HCT116 (cell line): ENCODE measurements around the gene TTC33. TPM values are rescaled to one million over a fixed set of nuclear protein-coding genes. Genes with fewer than 3 reads are reported as not detected.

Source experiments
- ATAC-seq: fragments of 200-7000 bp; cut with Tn5 transposase; 2 replicates; pipeline ENCODE4 v1.9.1; 2020; ENCODE audit warnings: mild to moderate bottlenecking, moderate library complexity
- BruUV-seq: library from RNA; stranded (reverse); fragments of 400-500 nt; replicated peaks from 2 replicates; lab custom pipeline; 2021; lab: Mats Ljungman, UMichigan
- CTCF ChIA-PET: fragments of 300-600 bp; sonication (Branson Sonifier 250); formaldehyde crosslinking; loops from one replicate; lab custom pipeline; 2021; ENCODE audit warnings: antibody characterized with exemption; lab: Charles Lee
- POLR2A ChIA-PET: fragments of 300-600, 350-600 bp; sonication (Branson Sonifier 250); formaldehyde crosslinking; loops from one replicate; lab custom pipeline; 2021; ENCODE audit warnings: antibody characterized with exemption; lab: Charles Lee
- RAD21 ChIA-PET, 2 experiments: fragments of 300-600 bp; sonication (Branson Sonifier 250); formaldehyde crosslinking; loops; one replicate each; lab custom pipeline; 2023; ENCODE audit warnings: low total read pairs in 2 of 2; ENCODE audit not compliant: uncharacterized antibody in 2 of 2, unreplicated experiment in 2 of 2, low non-redundant PET in 1 of 2; lab: Charles Lee
- DNase-seq: peaks from one replicate; pipeline ENCODE4 v3.0.0-alpha.2; 2010; ENCODE audit warnings: low read depth, low spot score
- H2AFZ ChIP-seq: fragments of 200-600 bp; shearing (Covaris generic), sonication (generic); 2 replicates; pipeline ENCODE4 v1.6.1; 2017; ENCODE audit warnings: low read depth, mixed run types, mixed read lengths, antibody characterized with exemption, low read length; ENCODE audit not compliant: poor library complexity, severe bottlenecking
- H3K27ac ChIP-seq: 2 replicates; pipeline ENCODE4 v1.5.1; 2012; ENCODE audit warnings: low read depth, low read length
- H3K27me3 ChIP-seq: fragments of 200-600 bp; sonication (generic); 2 replicates; pipeline ENCODE4 v1.6.1; 2016; ENCODE audit warnings: mixed run types, low read length, mixed read lengths; ENCODE audit not compliant: insufficient read depth
- H3K36me3 ChIP-seq, 2 experiments: fragments of 200-500 bp in 1 of 2; fragments of 200-600 bp in 1 of 2; sonication (Bioruptor generic) in 1 of 2; sonication (generic) in 1 of 2; 2 replicates each; pipeline versions ENCODE4 v1.5.1 to v1.6.1; 2014 to 2016; ENCODE audit warnings: low read length in 2 of 2, inconsistent platforms in 1 of 2, mixed read lengths in 1 of 2, mixed run types in 1 of 2; ENCODE audit not compliant: insufficient read depth in 2 of 2, control insufficient read depth in 1 of 2
- H3K4me1 ChIP-seq, 2 experiments: fragments of 200-600 bp in 1 of 2; sonication (generic) in 1 of 2; 2 replicates each; pipeline versions ENCODE4 v1.5.1 to v1.6.1; 2012 to 2017; ENCODE audit warnings: low read length in 2 of 2, inconsistent platforms in 1 of 2, mild to moderate bottlenecking in 1 of 2, mixed read lengths in 1 of 2, mixed run types in 1 of 2, moderate library complexity in 1 of 2; ENCODE audit not compliant: insufficient read depth in 2 of 2, control insufficient read depth in 1 of 2
- H3K4me2 ChIP-seq: fragments of 200-600 bp; sonication (generic); 2 replicates; pipeline ENCODE4 v1.6.1; 2017; ENCODE audit warnings: mixed run types, low read length, mixed read lengths
- H3K4me3 ChIP-seq, 2 experiments: fragments of 200-600 bp in 1 of 2; sonication (generic) in 1 of 2; replicated peaks in 1 of 2; 2 replicates each; pipeline ENCODE4 v1.5.1; 2011 to 2016; ENCODE audit warnings: low read length in 2 of 2, control low read depth in 1 of 2, low read depth in 1 of 2, mild to moderate bottlenecking in 1 of 2, mixed read lengths in 1 of 2, mixed run types in 1 of 2
- H3K79me2 ChIP-seq: fragments of 200-600 bp; sonication (generic); 2 replicates; pipeline ENCODE4 v1.6.1; 2017; ENCODE audit warnings: mild to moderate bottlenecking, mixed run types, low read length, moderate library complexity, mixed read lengths; ENCODE audit not compliant: insufficient read depth
- H3K9ac ChIP-seq: fragments of 200-600 bp; sonication (generic); 2 replicates; pipeline ENCODE4 v1.6.1; 2016; ENCODE audit warnings: low read length, mixed read lengths
- H3K9me2 ChIP-seq: fragments of 200-600 bp; sonication (generic), shearing (Covaris generic); 2 replicates; pipeline ENCODE4 v1.6.1; 2017; ENCODE audit warnings: mixed run types, mild to moderate bottlenecking, moderate library complexity; ENCODE audit not compliant: insufficient read depth
- H3K9me3 ChIP-seq, 2 experiments: fragments of 200-500 bp in 1 of 2; fragments of 200-600 bp in 1 of 2; sonication (Bioruptor generic) in 1 of 2; sonication (generic) in 1 of 2; 2 replicates each; pipeline ENCODE4 v1.6.1; 2014 to 2017; ENCODE audit warnings: low read length in 2 of 2, mixed read lengths in 2 of 2, inconsistent platforms in 1 of 2, low read depth in 1 of 2, mild to moderate bottlenecking in 1 of 2, mixed run types in 1 of 2, moderate library complexity in 1 of 2; ENCODE audit not compliant: control insufficient read depth in 1 of 2, insufficient read depth in 1 of 2
- H4K20me1 ChIP-seq: fragments of 200-600 bp; sonication (generic), shearing (Covaris generic); 2 replicates; pipeline ENCODE4 v1.6.1; 2017; ENCODE audit warnings: mixed run types, mild to moderate bottlenecking, moderate library complexity; ENCODE audit not compliant: insufficient read depth
- ATF3 ChIP-seq: IDR thresholded peaks from 2 replicates; pipeline ENCODE4 v1.6.1; 2012
- CBX3 ChIP-seq: IDR thresholded peaks from 2 replicates; pipeline ENCODE4 v1.6.1; 2012; ENCODE audit warnings: low read depth
- CEBPB ChIP-seq: IDR thresholded peaks from 2 replicates; pipeline ENCODE4 v1.6.1; 2012; ENCODE audit warnings: low read depth
- EZH2 ChIP-seq: fragments of 200-600 bp; sonication (generic); IDR thresholded peaks from 2 replicates; pipeline ENCODE4 v1.6.1; 2017; ENCODE audit warnings: antibody characterized with exemption, mixed run types
- EZH2phosphoT487 ChIP-seq: fragments of 200-600 bp; IDR thresholded peaks from 2 replicates; pipeline ENCODE4 v1.6.1; 2018; ENCODE audit warnings: antibody characterized with exemption, borderline replicate concordance
- FOSL1 ChIP-seq: IDR thresholded peaks from 2 replicates; pipeline ENCODE4 v1.6.1; 2012; ENCODE audit warnings: low read depth
- JUND ChIP-seq: IDR thresholded peaks from 2 replicates; pipeline ENCODE4 v1.6.1; 2012
- MAX ChIP-seq: IDR thresholded peaks from 2 replicates; pipeline ENCODE4 v1.6.1; 2012
- POLR2A ChIP-seq: IDR thresholded peaks from 2 replicates; pipeline ENCODE4 v1.7.0; 2011; ENCODE audit warnings: borderline replicate concordance; ENCODE audit not compliant: insufficient read depth, insufficient read length; ENCODE audit errors: extremely low read depth
- POLR2AphosphoS5 ChIP-seq: IDR thresholded peaks from 2 replicates; pipeline ENCODE4 v1.6.1; 2011; ENCODE audit warnings: mild to moderate bottlenecking, low read depth, low read length, moderate library complexity
- RAD21 ChIP-seq: IDR thresholded peaks from 2 replicates; pipeline ENCODE4 v1.6.1; 2012; ENCODE audit warnings: low read depth, mild to moderate bottlenecking
- REST ChIP-seq: IDR thresholded peaks from 2 replicates; pipeline ENCODE4 v1.6.1; 2012; ENCODE audit warnings: low read depth
- SP1 ChIP-seq: IDR thresholded peaks from 2 replicates; pipeline ENCODE4 v1.6.1; 2012; ENCODE audit warnings: low read depth
- TCF7L2 ChIP-seq: IDR thresholded peaks from 2 replicates; pipeline ENCODE4 v1.7.0; 2011; ENCODE audit warnings: borderline replicate concordance, inconsistent platforms; ENCODE audit not compliant: insufficient read depth, insufficient read length; ENCODE audit errors: extremely low read depth
- ZFX ChIP-seq: fragments of 450-650 bp; IDR thresholded peaks from 2 replicates; pipeline ENCODE4 v1.6.1; 2017
- ZNF274 ChIP-seq: fragments of 200-500 bp; sonication (Bioruptor generic); IDR thresholded peaks from 2 replicates; pipeline ENCODE4 v1.6.1; 2014; ENCODE audit warnings: mild to moderate bottlenecking, low read depth, low read length, inconsistent platforms
- intact Hi-C: fragments of 100-400 bp; cut with micrococcal nuclease; formaldehyde crosslinking; loops from 2 replicates; pipeline ENCODE4 v1.10.0; 2022
- total RNA-seq: library from RNA; stranded (reverse); gene quantifications from one replicate; pipeline ENCODE4 v1.2.1, GENCODE V29; 2021; ENCODE audit not compliant: unreplicated experiment
- TF ChIP-seq, protein P1 (sequence below), 3 experiments: fragments of 200-600 bp in 1 of 3; sonication (generic) in 1 of 3; IDR thresholded peaks in 2 of 3; conservative IDR thresholded peaks in 1 of 3; 2 replicates each; pipeline ENCODE4 v1.5.1; 2012 to 2017; ENCODE audit warnings: low read depth in 2 of 3, low read length in 2 of 3, antibody characterized with exemption in 1 of 3, borderline replicate concordance in 1 of 3, control low read depth in 1 of 3, mild to moderate bottlenecking in 1 of 3, mixed read lengths in 1 of 3, mixed run types in 1 of 3, moderate library complexity in 1 of 3; ENCODE audit not compliant: insufficient read depth in 1 of 3

Gene TTC33
- total RNA-seq, 1 experiment from 2014 or later = 14.5 TPM

DNA sequence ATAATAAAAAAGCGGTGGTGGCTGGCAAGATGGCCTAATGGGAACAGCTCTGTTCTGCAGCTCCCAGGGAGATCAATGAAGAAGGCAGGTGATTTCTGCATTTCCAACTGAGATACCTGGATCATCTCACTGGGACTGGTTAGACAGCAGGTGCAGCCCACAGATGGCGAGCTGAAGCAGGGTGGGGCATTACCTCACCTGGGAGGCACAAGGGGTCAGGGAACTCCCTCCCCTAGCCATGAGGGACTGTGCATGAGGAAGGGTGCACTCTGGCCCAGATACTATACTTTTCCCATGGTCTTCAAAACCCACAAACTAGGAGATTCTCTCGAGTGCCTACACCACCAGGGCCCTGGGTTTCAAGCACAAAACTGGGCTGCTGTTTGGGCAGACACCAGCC is 121.6 kb downstream of the TTC33 start:
- H3K79me2 ChIP-seq = no peaks in the 10 kb centered on the region
- CTCF ChIA-PET = no interaction called here
- TF ChIP-seq JUND (no peak), POLR2A (no peak), EZH2phosphoT487 (no peak), CEBPB (no peak), ATF3 (no peak), ZFX (no peak), RAD21 (no peak), POLR2AphosphoS5 (no peak), EZH2 (no peak), FOSL1 (no peak), REST (no peak), MAX (no peak), SP1 (no peak), CBX3 (no peak), TCF7L2 (no peak), ZNF274 (no peak)
- TF ChIP-seq, protein P1, sequence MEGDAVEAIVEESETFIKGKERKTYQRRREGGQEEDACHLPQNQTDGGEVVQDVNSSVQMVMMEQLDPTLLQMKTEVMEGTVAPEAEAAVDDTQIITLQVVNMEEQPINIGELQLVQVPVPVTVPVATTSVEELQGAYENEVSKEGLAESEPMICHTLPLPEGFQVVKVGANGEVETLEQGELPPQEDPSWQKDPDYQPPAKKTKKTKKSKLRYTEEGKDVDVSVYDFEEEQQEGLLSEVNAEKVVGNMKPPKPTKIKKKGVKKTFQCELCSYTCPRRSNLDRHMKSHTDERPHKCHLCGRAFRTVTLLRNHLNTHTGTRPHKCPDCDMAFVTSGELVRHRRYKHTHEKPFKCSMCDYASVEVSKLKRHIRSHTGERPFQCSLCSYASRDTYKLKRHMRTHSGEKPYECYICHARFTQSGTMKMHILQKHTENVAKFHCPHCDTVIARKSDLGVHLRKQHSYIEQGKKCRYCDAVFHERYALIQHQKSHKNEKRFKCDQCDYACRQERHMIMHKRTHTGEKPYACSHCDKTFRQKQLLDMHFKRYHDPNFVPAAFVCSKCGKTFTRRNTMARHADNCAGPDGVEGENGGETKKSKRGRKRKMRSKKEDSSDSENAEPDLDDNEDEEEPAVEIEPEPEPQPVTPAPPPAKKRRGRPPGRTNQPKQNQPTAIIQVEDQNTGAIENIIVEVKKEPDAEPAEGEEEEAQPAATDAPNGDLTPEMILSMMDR (IDR thresholded peaks at IDR 0.05 in 2 of 3, conservative IDR thresholded peaks at IDR 0.05 in 1 of 3; ENCODE audit: borderline replicate concordance in 1 of 3, insufficient read depth in 1 of 3, low read depth in 2 of 3, low read length in 2 of 3) = no peak
- H3K9me3 ChIP-seq = no peaks in the 10 kb centered on the region
- no peak overlapping the region for H3K9ac ChIP-seq
- RAD21 ChIA-PET = no interaction called here
- H3K36me3 ChIP-seq = no peaks in the 10 kb centered on the region
- H3K27ac ChIP-seq = no peak overlapping the region
- no peaks in the 10 kb centered on the region for H4K20me1 ChIP-seq
- no peak overlapping the region for H3K4me3 ChIP-seq
- H3K9me2 ChIP-seq = no peaks in the 10 kb centered on the region
- POLR2A ChIA-PET = no interaction called here
- H3K4me1 ChIP-seq = no peaks in the 10 kb centered on the region
- intact Hi-C loops = no loop called here
- no peak overlapping the region for H2AFZ ChIP-seq
- no peak for DNase-seq
- ATAC-seq = no peak
- H3K27me3 ChIP-seq = no peaks in the 10 kb centered on the region
- no TSS peak for BruUV-seq
- no peak overlapping the region for H3K4me2 ChIP-seq
